OCI-LY7 (cell line): ENCODE measurements around the gene APBA1. TPM values are rescaled to one million over a fixed set of nuclear protein-coding genes. Genes with fewer than 3 reads are reported as not detected.

Source experiments
- BruUV-seq: library from RNA; stranded (reverse); fragments of 400-500 nt; replicated peaks from 2 replicates; lab custom pipeline; 2021; lab: Mats Ljungman, UMichigan
- CTCF ChIA-PET: fragments of 300-600 bp; sonication (Branson Sonifier 250); formaldehyde crosslinking; loops from one replicate; lab custom pipeline; 2022; ENCODE audit warnings: antibody characterized with exemption; ENCODE audit not compliant: unreplicated experiment; lab: Charles Lee
- POLR2A ChIA-PET: fragments of 300-600 bp; sonication (Branson Sonifier 250); formaldehyde crosslinking; loops from one replicate; lab custom pipeline; 2022; ENCODE audit warnings: antibody characterized with exemption; lab: Charles Lee
- DNase-seq: peaks from one replicate; pipeline ENCODE4 v3.0.0-alpha.2; 2015; ENCODE audit warnings: low spot score
- H2AFZ ChIP-seq: fragments of 200-600 bp; sonication (generic), shearing (Covaris generic); 2 replicates; pipeline ENCODE4 v1.6.1; 2014; ENCODE audit warnings: mild to moderate bottlenecking, antibody characterized with exemption, low read length, moderate library complexity
- H3K27ac ChIP-seq: fragments of 200-600 bp; sonication (generic); 2 replicates; pipeline ENCODE4 v1.5.1; 2014; ENCODE audit warnings: mixed run types, low read depth, mild to moderate bottlenecking, moderate library complexity, low read length, inconsistent platforms; ENCODE audit not compliant: poor library complexity, severe bottlenecking
- H3K36me3 ChIP-seq: fragments of 200-600 bp; sonication (generic); 2 replicates; pipeline ENCODE4 v1.6.1; 2014; ENCODE audit warnings: mild to moderate bottlenecking, antibody characterized with exemption, low read length, moderate library complexity, mixed read lengths; ENCODE audit not compliant: insufficient read depth
- H3K4me1 ChIP-seq: fragments of 200-600 bp; sonication (generic); 2 replicates; pipeline ENCODE4 v1.5.1; 2014; ENCODE audit warnings: mild to moderate bottlenecking, low read length; ENCODE audit not compliant: insufficient read depth, poor library complexity, severe bottlenecking
- H3K4me2 ChIP-seq: fragments of 200-600 bp; sonication (generic); 2 replicates; pipeline ENCODE4 v1.6.1; 2014; ENCODE audit warnings: mild to moderate bottlenecking, low read length
- H3K4me3 ChIP-seq: fragments of 200-600 bp; sonication (generic); 2 replicates; pipeline ENCODE4 v1.5.1; 2014; ENCODE audit warnings: mild to moderate bottlenecking, low read depth, low read length; ENCODE audit not compliant: poor library complexity, severe bottlenecking
- H3K79me2 ChIP-seq: fragments of 200-600 bp; sonication (generic); 2 replicates; pipeline ENCODE4 v1.6.1; 2016; ENCODE audit warnings: low read depth, mild to moderate bottlenecking, low read length, moderate library complexity, mixed read lengths; ENCODE audit not compliant: insufficient read depth
- H3K9me2 ChIP-seq: fragments of 200-600 bp; sonication (generic); 2 replicates; pipeline ENCODE4 v1.6.1; 2016; ENCODE audit warnings: mild to moderate bottlenecking, low read length, mixed read lengths; ENCODE audit not compliant: insufficient read depth
- H3K9me3 ChIP-seq: fragments of 200-600 bp; sonication (generic); 2 replicates; pipeline ENCODE4 v1.6.1; 2014; ENCODE audit warnings: mild to moderate bottlenecking, mixed run types, low read length, mixed read lengths
- H4K20me1 ChIP-seq: fragments of 200-600 bp; sonication (generic); 2 replicates; pipeline ENCODE4 v1.6.1; 2014; ENCODE audit warnings: mild to moderate bottlenecking, antibody characterized with exemption, low read length, moderate library complexity, mixed read lengths; ENCODE audit not compliant: insufficient read depth
- EZH2phosphoT487 ChIP-seq: fragments of 200-600 bp; sonication (generic); IDR thresholded peaks from 2 replicates; pipeline ENCODE4 v1.6.1; 2018; ENCODE audit warnings: low read depth, borderline replicate concordance, mild to moderate bottlenecking, mixed run types, antibody characterized with exemption, low read length, moderate library complexity, mixed read lengths
- intact Hi-C: fragments of 100-400 bp; cut with micrococcal nuclease; formaldehyde crosslinking; loops from one replicate; pipeline ENCODE4 v1.10.0; 2022; ENCODE audit not compliant: unreplicated experiment
- total RNA-seq, 2 experiments: library from RNA; depleted of rRNA in 1 of 2; stranded (reverse); fragments of >200 nt in 1 of 2; shearing (Covaris generic) in 1 of 2; gene quantifications; 2 replicates each; pipeline ENCODE4 v1.2.3, GENCODE V29; 2014 to 2022
- TF ChIP-seq, protein P1 (sequence below): fragments of 200-600 bp; sonication (generic); conservative IDR thresholded peaks from 2 replicates; pipeline ENCODE4 v1.5.1; 2014; ENCODE audit warnings: mild to moderate bottlenecking, antibody characterized with exemption, low read length, moderate library complexity, mixed read lengths

APBA1 gene
- total RNA-seq, 2 experiments from 2014 or later = not detected

DNA sequence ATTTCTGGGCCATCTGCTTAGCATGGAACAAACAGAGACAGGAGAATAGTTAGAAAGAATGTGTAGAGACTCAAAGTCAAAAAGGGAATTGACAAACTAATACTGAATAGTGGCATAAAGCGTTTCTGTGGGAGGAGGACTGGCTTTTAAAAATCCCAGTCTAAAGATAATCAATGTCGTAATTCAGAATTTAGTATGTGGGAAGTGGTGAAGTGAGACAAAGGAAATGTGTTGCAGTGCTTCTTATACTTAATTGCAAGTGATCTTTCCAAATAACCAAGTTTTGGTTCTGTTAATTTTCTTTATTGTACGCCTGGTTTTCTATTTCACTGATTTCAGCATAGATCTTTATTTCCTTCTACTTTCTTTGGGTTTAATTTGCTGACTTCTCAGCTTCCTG, 214.0 kb downstream of the APBA1 start:
- intact Hi-C loops = no loop called here
- H3K9me3 ChIP-seq = no peaks in the 10 kb centered on the region
- CTCF ChIA-PET = no interaction called here
- TF ChIP-seq EZH2phosphoT487 = no peak
- TF ChIP-seq, protein P1, sequence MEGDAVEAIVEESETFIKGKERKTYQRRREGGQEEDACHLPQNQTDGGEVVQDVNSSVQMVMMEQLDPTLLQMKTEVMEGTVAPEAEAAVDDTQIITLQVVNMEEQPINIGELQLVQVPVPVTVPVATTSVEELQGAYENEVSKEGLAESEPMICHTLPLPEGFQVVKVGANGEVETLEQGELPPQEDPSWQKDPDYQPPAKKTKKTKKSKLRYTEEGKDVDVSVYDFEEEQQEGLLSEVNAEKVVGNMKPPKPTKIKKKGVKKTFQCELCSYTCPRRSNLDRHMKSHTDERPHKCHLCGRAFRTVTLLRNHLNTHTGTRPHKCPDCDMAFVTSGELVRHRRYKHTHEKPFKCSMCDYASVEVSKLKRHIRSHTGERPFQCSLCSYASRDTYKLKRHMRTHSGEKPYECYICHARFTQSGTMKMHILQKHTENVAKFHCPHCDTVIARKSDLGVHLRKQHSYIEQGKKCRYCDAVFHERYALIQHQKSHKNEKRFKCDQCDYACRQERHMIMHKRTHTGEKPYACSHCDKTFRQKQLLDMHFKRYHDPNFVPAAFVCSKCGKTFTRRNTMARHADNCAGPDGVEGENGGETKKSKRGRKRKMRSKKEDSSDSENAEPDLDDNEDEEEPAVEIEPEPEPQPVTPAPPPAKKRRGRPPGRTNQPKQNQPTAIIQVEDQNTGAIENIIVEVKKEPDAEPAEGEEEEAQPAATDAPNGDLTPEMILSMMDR = no peak
- no TSS peak for BruUV-seq
- H3K9me2 ChIP-seq = no peaks in the 10 kb centered on the region
- no peaks in the 10 kb centered on the region for H3K4me1 ChIP-seq
- POLR2A ChIA-PET = no interaction called here
- no peaks in the 10 kb centered on the region for H3K36me3 ChIP-seq
- no peak overlapping the region for H3K4me3 ChIP-seq
- no peak for DNase-seq
- no peak overlapping the region for H3K27ac ChIP-seq
- no peak overlapping the region for H3K4me2 ChIP-seq
- no peaks in the 10 kb centered on the region for H4K20me1 ChIP-seq
- H3K79me2 ChIP-seq = no peaks in the 10 kb centered on the region
- no peak overlapping the region for H2AFZ ChIP-seq

DNA sequence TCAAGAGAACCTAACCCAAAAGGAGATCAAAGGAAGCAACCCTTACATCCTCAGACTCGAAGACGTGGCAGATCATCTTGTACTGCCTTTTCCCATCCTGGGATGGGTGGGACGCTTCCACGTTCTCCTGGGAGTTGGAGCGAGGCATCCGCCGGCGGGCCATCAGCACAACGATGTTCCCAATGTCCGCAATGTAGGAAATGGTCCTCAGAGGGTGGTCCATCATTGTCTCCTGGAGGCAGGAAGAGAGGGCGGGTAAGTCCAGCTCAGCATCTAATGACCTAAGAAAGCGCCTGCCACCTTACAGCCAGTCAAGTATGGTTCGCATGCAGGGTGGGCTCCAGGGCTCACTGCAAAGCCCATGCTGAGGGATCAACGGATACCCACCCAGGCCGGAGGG, 216.0 kb downstream of the APBA1 start:
- no peak for DNase-seq
- no peaks in the 10 kb centered on the region for H3K4me1 ChIP-seq
- no peaks in the 10 kb centered on the region for H3K9me2 ChIP-seq
- no peak overlapping the region for H2AFZ ChIP-seq
- BruUV-seq = no TSS peak
- H4K20me1 ChIP-seq = no peaks in the 10 kb centered on the region
- TF ChIP-seq, protein P1 = no peak
- no peak for TF ChIP-seq EZH2phosphoT487
- intact Hi-C loops = no loop called here
- H3K4me2 ChIP-seq = no peak overlapping the region
- H3K27ac ChIP-seq = no peak overlapping the region
- CTCF ChIA-PET = no interaction called here
- H3K9me3 ChIP-seq = no peaks in the 10 kb centered on the region
- H3K79me2 ChIP-seq = no peaks in the 10 kb centered on the region
- no peak overlapping the region for H3K4me3 ChIP-seq
- H3K36me3 ChIP-seq = no peaks in the 10 kb centered on the region
- POLR2A ChIA-PET = no interaction called here

DNA sequence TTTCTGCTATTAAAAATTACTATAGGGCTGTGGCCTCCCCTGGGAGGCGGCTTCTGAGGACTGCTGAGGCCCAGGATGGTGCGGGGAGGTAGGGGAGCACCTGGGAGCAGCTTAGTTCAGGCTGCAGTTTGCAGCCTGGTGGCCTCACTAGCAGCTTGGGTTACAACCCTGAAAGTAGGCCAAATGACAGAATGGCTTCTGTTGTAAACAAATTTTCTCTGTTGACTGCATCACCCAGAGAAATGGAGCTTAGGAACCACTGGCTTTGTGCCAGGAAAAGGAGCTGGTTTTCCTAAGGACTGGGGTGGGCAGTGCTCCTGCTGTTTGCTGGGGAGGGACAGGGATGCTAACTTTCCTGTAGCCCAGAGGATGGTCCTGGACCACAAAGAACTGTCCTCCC, 216.9 kb downstream of the APBA1 start:
- ChIA-PET CTCF (no interaction called here), POLR2A (no interaction called here)
- H3K36me3 ChIP-seq = no peaks in the 10 kb centered on the region
- no peak overlapping the region for H3K4me3 ChIP-seq
- intact Hi-C loops = no loop called here
- H3K27ac ChIP-seq = no peak overlapping the region
- TF ChIP-seq, protein P1 = no peak
- TF ChIP-seq EZH2phosphoT487 = no peak
- no peak overlapping the region for H3K4me2 ChIP-seq
- H4K20me1 ChIP-seq = no peaks in the 10 kb centered on the region
- no peaks in the 10 kb centered on the region for H3K9me2 ChIP-seq
- no peak for DNase-seq
- no peaks in the 10 kb centered on the region for H3K9me3 ChIP-seq
- BruUV-seq = no TSS peak
- H3K4me1 ChIP-seq = no peaks in the 10 kb centered on the region
- no peak overlapping the region for H2AFZ ChIP-seq
- H3K79me2 ChIP-seq = no peaks in the 10 kb centered on the region
